Psoas muscle (tissue), 8 donors: Measurements from ENCODE around the gene PLEKHA4. TPM values are rescaled to one million over a fixed set of nuclear protein-coding genes. Genes with fewer than 3 reads are reported as not detected.
"Not testable (repeated sequence)": the region's sequence is repeated elsewhere in the genome, so short reads cannot be mapped to it uniquely, and the experiment has no call there.

ENCODE experiments used
- ATAC-seq, 4 donors: fragments of 200-7000 bp; cut with Tn5 transposase; one replicate each; pipeline ENCODE4 v1.9.1; 2020; ENCODE audit warnings: moderate library complexity in 3 of 4, mild to moderate bottlenecking in 2 of 4
- DNase-seq, 2 donors: peaks; one replicate each; pipeline ENCODE4 v3.0.0-alpha.2; 2020
- H3K27ac ChIP-seq: fragments of 200-600 bp; one replicate; pipeline ENCODE4 v1.8.0; 2022
- H3K27me3 ChIP-seq, 3 donors: fragments of 200-600 bp in 1 of 3; one replicate each; pipeline versions ENCODE4 v1.6.1 to v1.8.0; 2013 to 2022; ENCODE audit warnings: low read length in 2 of 3, mild to moderate bottlenecking in 2 of 3, moderate library complexity in 1 of 3; ENCODE audit not compliant: insufficient read depth in 3 of 3
- H3K36me3 ChIP-seq, 2 donors: fragments of 200-600 bp in 1 of 2; one replicate each; pipeline versions ENCODE4 v1.6.1 to v1.8.0; 2013 to 2022; ENCODE audit warnings: low read depth in 1 of 2, mild to moderate bottlenecking in 1 of 2, moderate library complexity in 1 of 2; ENCODE audit not compliant: insufficient read depth in 1 of 2
- H3K4me1 ChIP-seq: fragments of 200-600 bp; one replicate; pipeline ENCODE4 v1.8.0; 2022
- H3K4me3 ChIP-seq: fragments of 200-600 bp; one replicate; pipeline ENCODE4 v1.8.0; 2022; ENCODE audit warnings: mild to moderate bottlenecking
- H3K9me3 ChIP-seq: fragments of 200-600 bp; one replicate; pipeline ENCODE4 v1.8.0; 2022
- CTCF ChIP-seq: fragments of 200-600 bp; IDR thresholded peaks from one replicate; pipeline ENCODE4 v1.8.0; 2022; ENCODE audit warnings: antibody characterized with exemption
- WGBS, 3 donors: extraction: QIAGEN DNeasy Blood & Tissue Kit; methylation state at CpG; one replicate each; pipeline versions ENCODE4 v1.1.6 to v1.1.7; 2013; 5-methylcytosine and 5-hydroxymethylcytosine counted together
- intact Hi-C, 2 donors: fragments of 100-400 bp; cut with DNase I; formaldehyde crosslinking; loops; one replicate each; pipeline versions ENCODE4 v1.11.0 to v1.14.2; 2022
- polyA plus RNA-seq, 3 donors: library from polyadenylated mRNA; stranded (reverse); fragments of 200-250 nt; gene quantifications; one replicate each; pipeline ENCODE4 v1.2.3, GENCODE V29; 2013
- total RNA-seq, 4 donors: library from RNA; stranded (reverse); fragmentation: NEBNext Ultra II Directional in 2 of 4; extraction: Animal tissue kit (Norgen Biotek cat#: 25700) in 2 of 4; gene quantifications; one replicate each; pipeline versions ENCODE4 v1.2.1 to v1.2.4, GENCODE V29; 2021 to 2023
- donor health status: healthy with polysubstance abuse.
- donor health status: DM: no; HTN: no; CAD: no; lungs with moderate emphysema.
- donor health status: Bipolar disorder and iron deficiency.
- donor health status: healthy.
- donor health status: DM: yes; HTN: yes; CAD: no.
- donor health status: DM: no; HTN: no; CAD: no.
- donor health status: DM: no; HTN: no; CAD: no.
- donor health status: DM: yes; HTN: yes; CAD: no.

The PLEKHA4 gene
- total and polyA plus RNA-seq, 7 donors = 9.4 to 30.0 (median 14.9) TPM

- peak overlapping the region; percentile 99 for H3K4me3 ChIP-seq
- WGBS, 3 donors = 6 to 12% (median 9%) methylated on average over 17 of the region's 17 CpGs
- intact Hi-C loops = loop anchor here (5.0 kb wide), 2 partner anchors 88 to 93 kb away; partner anchors contain the start of gene FTL (in 1 of the 2)
- peak overlapping the region; percentile 100 for H3K27ac ChIP-seq
- H3K4me1 ChIP-seq = peaks cover 44% of the 10 kb centered on the region
- no peaks in the 10 kb centered on the region for H3K9me3 ChIP-seq
- no peaks in the 10 kb centered on the region for H3K27me3 ChIP-seq
- ATAC-seq (peak in 1 of 4 donors; percentile 2), DNase-seq (peak in 1 of 2 donors; percentile 70)
- TF ChIP-seq CTCF = no peak
- peaks cover 0 to 61% of the 10 kb centered on the region in 2 donors for H3K36me3 ChIP-seq
Measured at GRCh38 chr19:48874303-48875135, 6.1 kb upstream of the PLEKHA4 start.

- peak in 2 of 4 donors; percentile 0 to 11 for ATAC-seq
- no peaks in the 10 kb centered on the region for H3K27me3 ChIP-seq
- peak overlapping the region; percentile 100 for H3K27ac ChIP-seq
- TF ChIP-seq CTCF = no peak
- no peak for DNase-seq
- intact Hi-C loops = loop anchor here in 1 of 2 donors (5.0 kb wide), 1 partner anchor 94 kb away; the partner anchor contains the start of gene FTL
- WGBS, 3 donors = 16 to 28% (median 17%) methylated on average over 14 of the region's 14 CpGs
- peak overlapping the region; percentile 99 for H3K4me3 ChIP-seq
- peaks cover 46% of the 10 kb centered on the region for H3K4me1 ChIP-seq
- peaks cover 0 to 53% of the 10 kb centered on the region in 2 donors for H3K36me3 ChIP-seq
- no peaks in the 10 kb centered on the region for H3K9me3 ChIP-seq
Measured at GRCh38 chr19:48873476-48874302, 5.3 kb upstream of the PLEKHA4 start.

GRCh38 chr19:48872884-48873475, 4.6 kb upstream of the PLEKHA4 start:
- H3K4me1 ChIP-seq = peaks cover 43% of the 10 kb centered on the region
- no peaks in the 10 kb centered on the region for H3K27me3 ChIP-seq
- intact Hi-C loops = loop anchor here in 1 of 2 donors (5.0 kb wide), 1 partner anchor 94 kb away; the partner anchor contains the start of gene FTL
- WGBS, 3 donors = 0 to 1% (median 1%) methylated on average over 14 of the region's 14 CpGs
- DNase-seq = peak; percentile 84 to 92
- H3K9me3 ChIP-seq = no peaks in the 10 kb centered on the region
- TF ChIP-seq CTCF = no peak
- H3K27ac ChIP-seq = peak overlapping the region; percentile 100
- H3K36me3 ChIP-seq = peaks cover 0 to 46% of the 10 kb centered on the region in 2 donors
- peak; percentile 69 to 79 (median 74) for ATAC-seq
- peak overlapping the region; percentile 99 for H3K4me3 ChIP-seq

GRCh38 chr19:48872182-48872883, 3.9 kb upstream of the PLEKHA4 start, which contains the start of gene PPP1R15A:
TSS of gene PPP1R15A (plus strand) at chr19:48872421. CDS start at chr19:48873234, 813 bp downstream.
- H3K36me3 ChIP-seq = peaks cover 0 to 40% of the 10 kb centered on the region in 2 donors
- no peaks in the 10 kb centered on the region for H3K27me3 ChIP-seq
- ATAC-seq (peak; percentile 69 to 77 (median 74)), DNase-seq (peak; percentile 97 to 99)
- 0% methylated on average over 53 of the region's 53 CpGs for WGBS, 3 donors
- H3K4me3 ChIP-seq = peak within 1 kb of the TSS; percentile 99
- H3K9me3 ChIP-seq = no peaks in the 10 kb centered on the region
- intact Hi-C loops = loop anchor here in 1 of 2 donors (5.0 kb wide), 1 partner anchor 95 kb away; the partner anchor contains the start of gene FTL
- peaks cover 38% of the 10 kb centered on the region for H3K4me1 ChIP-seq
- peak within 1 kb of the TSS; percentile 100 for H3K27ac ChIP-seq
- peak; percentile 20 for TF ChIP-seq CTCF

GRCh38 chr19:48871471-48872181, 3.2 kb upstream of the PLEKHA4 start:
- not testable (repeated sequence) for DNase-seq, ATAC-seq, H3K9me3 ChIP-seq, H3K27me3 ChIP-seq
- intact Hi-C loops = loop anchor here in 1 of 2 donors (5.0 kb wide), 1 partner anchor 96 kb away; the partner anchor contains the start of gene FTL
- Histone ChIP-seq H3K36me3 (peaks cover 0 to 33% of the 10 kb centered on the region in 2 donors), H3K4me1 (peaks cover 31% of the 10 kb centered on the region), H3K4me3 (peak overlapping the region; percentile 99), H3K27ac (peak overlapping the region; percentile 100)
- 81 to 87% (median 82%) methylated on average over 24 to 31 of the region's 31 CpGs for WGBS, 3 donors
